ENCODE results near the gene USP44.

The USP44 gene

GRCh38 chr12:95538656-95539055, 12.6 kb downstream of the USP44 start:
- POLR2A ChIA-PET, result interaction anchor here (0.6 kb wide), 1 partner anchor 535 kb away, joined by 3 read pairs; the partner anchor contains the start of gene NDUFA12

DNA sequence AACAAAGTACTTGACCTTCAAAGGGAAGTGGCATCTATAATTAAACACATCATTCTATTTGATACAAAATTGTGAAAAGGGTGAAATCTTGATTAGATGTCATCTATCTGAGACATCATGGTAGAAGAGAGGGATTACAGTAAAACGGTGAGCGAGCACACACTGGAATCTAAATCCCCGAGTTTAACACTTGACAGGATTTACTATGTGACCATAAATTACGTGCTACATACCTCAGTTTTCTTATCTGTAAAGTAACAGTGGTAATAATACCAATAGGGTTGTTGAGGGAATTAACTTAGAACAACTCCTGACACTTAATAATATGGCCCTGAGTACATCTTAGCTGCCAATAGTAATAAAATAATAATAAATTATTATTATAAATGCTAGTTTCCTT, 13.3 kb downstream of the USP44 start:
- ChIA-PET CTCF (interaction anchor here (0.9 to 3.6 kb wide), 4 partner anchors 8 to 421 kb away, joined by 3 to 14 read pairs (median 4); no protein-coding TSS in a partner anchor), POLR2A (interaction anchor here (0.7 kb wide), 1 partner anchor 432 kb away, joined by 3 read pairs; no protein-coding TSS in a partner anchor)
- TF ChIP-seq, protein P1, sequence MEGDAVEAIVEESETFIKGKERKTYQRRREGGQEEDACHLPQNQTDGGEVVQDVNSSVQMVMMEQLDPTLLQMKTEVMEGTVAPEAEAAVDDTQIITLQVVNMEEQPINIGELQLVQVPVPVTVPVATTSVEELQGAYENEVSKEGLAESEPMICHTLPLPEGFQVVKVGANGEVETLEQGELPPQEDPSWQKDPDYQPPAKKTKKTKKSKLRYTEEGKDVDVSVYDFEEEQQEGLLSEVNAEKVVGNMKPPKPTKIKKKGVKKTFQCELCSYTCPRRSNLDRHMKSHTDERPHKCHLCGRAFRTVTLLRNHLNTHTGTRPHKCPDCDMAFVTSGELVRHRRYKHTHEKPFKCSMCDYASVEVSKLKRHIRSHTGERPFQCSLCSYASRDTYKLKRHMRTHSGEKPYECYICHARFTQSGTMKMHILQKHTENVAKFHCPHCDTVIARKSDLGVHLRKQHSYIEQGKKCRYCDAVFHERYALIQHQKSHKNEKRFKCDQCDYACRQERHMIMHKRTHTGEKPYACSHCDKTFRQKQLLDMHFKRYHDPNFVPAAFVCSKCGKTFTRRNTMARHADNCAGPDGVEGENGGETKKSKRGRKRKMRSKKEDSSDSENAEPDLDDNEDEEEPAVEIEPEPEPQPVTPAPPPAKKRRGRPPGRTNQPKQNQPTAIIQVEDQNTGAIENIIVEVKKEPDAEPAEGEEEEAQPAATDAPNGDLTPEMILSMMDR (IDR thresholded peaks at IDR 0.05; ENCODE audit: insufficient read depth, low read length, missing control alignments), result no peak
- no peak overlapping the region for H3K4me3 ChIP-seq (ENCODE audit: low read depth, low read length)
- no peak for DNase-seq (ENCODE audit: low read depth, low spot score)

More at GRCh38 chr12:95538656-95539055, 12.6 kb downstream of the USP44 start:
- CTCF ChIA-PET, result interaction anchor here (0.9 to 3.6 kb wide), 6 partner anchors 9 to 421 kb away, joined by 3 to 14 read pairs (median 5); no protein-coding TSS in a partner anchor
- H3K4me3 ChIP-seq (ENCODE audit: low read depth, low read length), result no peak overlapping the region
- TF ChIP-seq, protein P1 (IDR thresholded peaks at IDR 0.05; ENCODE audit: insufficient read depth, low read length, missing control alignments), result no peak
- no peak for DNase-seq (ENCODE audit: low read depth, low spot score)

- no peak for DNase-seq (ENCODE audit: low read depth, low spot score)
- TF ChIP-seq, protein P1 (IDR thresholded peaks at IDR 0.05; ENCODE audit: insufficient read depth, low read length, missing control alignments), result no peak
- ChIA-PET CTCF (interaction anchor here (0.6 to 3.9 kb wide), 33 partner anchors 9 to 987 kb away, joined by 3 to 26 read pairs (median 4); partner anchors contain the start of genes METAP2, NDUFA12, NR2C1 and USP44), POLR2A (interaction anchor here (0.7 kb wide), 1 partner anchor 13 kb away, joined by 3 read pairs; no protein-coding TSS in a partner anchor)
- no peak overlapping the region for H3K4me3 ChIP-seq (ENCODE audit: low read depth, low read length)
Observed at GRCh38 chr12:95533985-95534384, 17.3 kb downstream of the USP44 start.

GRCh38 chr12:95532851-95533250, 18.4 kb downstream of the USP44 start:
- CTCF ChIA-PET, result interaction anchor here (1.0 to 3.9 kb wide), 6 partner anchors 11 to 416 kb away, joined by 3 to 23 read pairs (median 5); no protein-coding TSS in a partner anchor

GRCh38 chr12:95529693-95530225, 21.5 kb downstream of the USP44 start:
- no peak for DNase-seq (ENCODE audit: low read depth, low spot score)
- no peak overlapping the region for H3K4me3 ChIP-seq (ENCODE audit: low read depth, low read length)
- ChIA-PET POLR2A (no interaction called here), CTCF (interaction anchor here (1.0 to 3.1 kb wide), 4 partner anchors 9 to 413 kb away, joined by 3 to 9 read pairs (median 4); no protein-coding TSS in a partner anchor)
- TF ChIP-seq, protein P1 (IDR thresholded peaks at IDR 0.05; ENCODE audit: insufficient read depth, low read length, missing control alignments), result no peak

More at GRCh38 chr12:95532851-95533250, 18.4 kb downstream of the USP44 start:
- TF ChIP-seq, protein P1 (IDR thresholded peaks at IDR 0.05; ENCODE audit: insufficient read depth, low read length, missing control alignments), result no peak
- POLR2A ChIA-PET, result no interaction called here
- DNase-seq (ENCODE audit: low read depth, low spot score), result no peak
- no peak overlapping the region for H3K4me3 ChIP-seq (ENCODE audit: low read depth, low read length)

DNA sequence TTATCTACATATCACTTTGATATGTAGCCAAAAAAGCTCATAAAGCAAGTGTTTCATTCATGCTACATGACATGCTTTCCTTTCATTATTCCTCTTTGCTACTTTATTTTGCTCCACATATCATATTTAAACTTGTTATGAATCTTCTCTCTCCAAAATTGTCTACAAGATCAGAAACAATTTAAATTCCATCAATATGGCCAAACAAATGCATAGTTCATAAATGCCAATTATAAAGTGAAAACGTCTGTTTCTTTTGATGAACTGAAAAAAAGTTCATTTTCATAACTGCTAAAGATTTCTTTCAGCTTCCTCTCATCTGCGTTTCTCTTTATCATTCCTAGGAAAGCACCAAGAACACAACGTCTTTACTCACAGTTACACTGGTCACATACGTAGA, 22.8 kb downstream of the USP44 start:
- DNase-seq (ENCODE audit: low read depth, low spot score), result no peak
- no peak overlapping the region for H3K4me3 ChIP-seq (ENCODE audit: low read depth, low read length)
- CTCF ChIA-PET, result interaction anchor here (3.1 kb wide), 1 partner anchor 191 kb away, joined by 9 read pairs; no protein-coding TSS in a partner anchor
- POLR2A ChIA-PET, result no interaction called here
- TF ChIP-seq, protein P1 (IDR thresholded peaks at IDR 0.05; ENCODE audit: insufficient read depth, low read length, missing control alignments), result no peak

All from AG04449 (cell line).